ENCODE data around the gene SCP2.

DNA sequence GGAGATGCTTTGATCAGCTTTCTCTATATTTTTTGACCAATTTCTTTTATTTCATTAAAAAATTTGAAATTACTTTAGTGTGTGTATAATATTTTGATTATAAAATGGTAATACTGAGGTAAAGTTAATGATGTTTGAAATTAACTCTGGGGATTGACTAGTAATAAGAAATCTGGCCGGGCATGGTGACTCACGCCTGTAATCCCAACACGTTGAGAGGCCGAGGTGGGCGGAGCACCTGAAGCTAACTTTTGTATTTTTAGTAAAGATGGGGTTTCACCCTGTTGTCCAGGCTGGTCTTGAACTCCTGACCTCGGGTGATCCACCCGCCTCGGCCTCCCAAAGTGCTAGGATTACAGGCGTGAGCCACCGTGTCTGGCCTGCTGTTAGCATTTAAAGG lies 17.5 kb downstream of the SCP2 start:
- TF ChIP-seq, protein P1, sequence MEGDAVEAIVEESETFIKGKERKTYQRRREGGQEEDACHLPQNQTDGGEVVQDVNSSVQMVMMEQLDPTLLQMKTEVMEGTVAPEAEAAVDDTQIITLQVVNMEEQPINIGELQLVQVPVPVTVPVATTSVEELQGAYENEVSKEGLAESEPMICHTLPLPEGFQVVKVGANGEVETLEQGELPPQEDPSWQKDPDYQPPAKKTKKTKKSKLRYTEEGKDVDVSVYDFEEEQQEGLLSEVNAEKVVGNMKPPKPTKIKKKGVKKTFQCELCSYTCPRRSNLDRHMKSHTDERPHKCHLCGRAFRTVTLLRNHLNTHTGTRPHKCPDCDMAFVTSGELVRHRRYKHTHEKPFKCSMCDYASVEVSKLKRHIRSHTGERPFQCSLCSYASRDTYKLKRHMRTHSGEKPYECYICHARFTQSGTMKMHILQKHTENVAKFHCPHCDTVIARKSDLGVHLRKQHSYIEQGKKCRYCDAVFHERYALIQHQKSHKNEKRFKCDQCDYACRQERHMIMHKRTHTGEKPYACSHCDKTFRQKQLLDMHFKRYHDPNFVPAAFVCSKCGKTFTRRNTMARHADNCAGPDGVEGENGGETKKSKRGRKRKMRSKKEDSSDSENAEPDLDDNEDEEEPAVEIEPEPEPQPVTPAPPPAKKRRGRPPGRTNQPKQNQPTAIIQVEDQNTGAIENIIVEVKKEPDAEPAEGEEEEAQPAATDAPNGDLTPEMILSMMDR (IDR thresholded peaks at IDR 0.05): no peak
- no peak for TF ChIP-seq EP300 (IDR thresholded peaks at IDR 0.05)
- no peak for TF ChIP-seq POLR2A (IDR thresholded peaks at IDR 0.05)
